CD4-positive, alpha-beta T cell treated with Interleukin-6 for 4 hours (primary cell): ENCODE measurements around the gene SIRPB1.
"Not testable (repeated sequence)": the region's sequence is repeated elsewhere in the genome, so short reads cannot be mapped to it uniquely, and the experiment has no call there.

ENCODE experiments used
- DNase-seq: peaks from one replicate; pipeline ENCODE4 v3.0.0-alpha.2; 2020; ENCODE audit warnings: mixed read lengths

Gene SIRPB1

DNA sequence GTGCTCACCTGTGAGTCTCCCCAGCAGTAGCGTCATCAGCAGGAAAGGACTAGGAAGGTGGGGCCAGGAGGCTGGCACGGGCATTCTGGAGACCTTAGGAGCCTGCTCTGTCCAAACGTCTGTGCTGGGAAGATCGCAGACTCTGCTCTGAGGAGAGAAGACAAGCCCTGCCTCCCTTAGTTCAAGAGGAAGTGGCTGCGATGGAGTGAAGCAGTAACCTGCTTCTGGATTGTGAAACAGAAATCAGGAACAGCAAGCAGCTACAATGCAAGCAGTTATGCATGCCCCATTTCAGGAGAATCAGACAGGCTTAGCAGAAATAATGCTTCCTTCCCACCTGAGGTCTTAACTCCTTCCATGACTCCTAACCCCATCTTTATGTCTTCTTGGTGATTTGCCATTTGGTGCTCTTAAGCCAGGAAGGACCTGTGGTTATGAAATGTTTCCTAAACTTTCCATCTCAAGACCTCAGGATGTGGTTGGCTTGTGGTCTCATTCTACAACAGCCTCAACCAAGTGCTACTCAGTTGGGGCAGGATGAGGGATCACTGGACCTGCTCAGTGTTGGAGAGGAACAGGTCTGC lies at the start of gene SIRPB1:
TSS of gene SIRPB1 (minus strand) at position 149 of the 584 bp plus-strand sequence. CDS start at position 84, 65 bp downstream.
- DNase-seq = peak; percentile 24

GRCh38 chr20:1669304-1669703 lies 49.5 kb upstream of the SIRPB1 start:
- no peak for DNase-seq

GRCh38 chr20:1667502-1668085 lies 47.8 kb upstream of the SIRPB1 start:
- no peak for DNase-seq

DNA sequence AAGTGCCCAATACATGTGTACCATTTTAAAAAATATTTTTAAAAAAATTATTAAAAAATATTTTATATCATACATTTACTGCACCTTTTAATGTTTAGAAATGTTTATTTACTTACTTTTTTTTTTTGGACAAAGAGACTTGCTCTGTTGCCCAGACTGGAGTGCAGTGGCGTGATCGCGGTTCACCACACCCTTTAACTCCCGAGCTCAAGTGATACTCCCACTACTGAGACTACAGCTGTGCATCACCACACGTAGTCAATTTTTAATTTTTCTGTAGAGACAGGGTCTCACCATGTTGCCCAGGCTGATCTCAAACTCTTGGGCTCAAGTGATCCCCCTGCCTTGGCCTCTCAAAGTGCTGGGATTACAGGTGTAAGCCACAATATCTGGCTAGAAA lies 47.0 kb upstream of the SIRPB1 start:
- DNase-seq = peak; percentile 25

- DNase-seq = no peak
Observed at GRCh38 chr20:1665345-1665744, 45.5 kb upstream of the SIRPB1 start.

- DNase-seq = peak; percentile 73
Observed at GRCh38 chr20:1664911-1665310, 45.1 kb upstream of the SIRPB1 start.

GRCh38 chr20:1663917-1664316 lies 44.1 kb upstream of the SIRPB1 start:
- peak; percentile 37 for DNase-seq

GRCh38 chr20:1661542-1662299 lies 41.9 kb upstream of the SIRPB1 start:
- no peak for DNase-seq

DNA sequence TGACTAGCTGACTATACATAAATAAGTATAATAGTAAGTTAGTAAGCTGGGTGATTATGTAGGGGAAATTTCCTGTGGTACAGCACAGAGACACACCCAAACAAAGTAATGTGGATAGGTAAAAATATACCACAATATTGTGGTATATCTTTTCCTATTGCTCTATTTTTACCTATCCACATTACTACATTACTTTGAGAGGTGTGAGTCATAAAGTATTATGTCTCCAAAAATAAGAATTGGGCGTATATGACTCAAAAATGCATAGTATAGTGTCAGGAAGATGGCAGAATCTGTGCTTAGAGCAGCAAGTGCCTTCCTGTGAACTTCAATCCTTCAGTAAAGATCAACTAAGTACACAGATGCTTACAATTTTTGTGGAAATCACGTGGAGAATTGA lies 40.4 kb upstream of the SIRPB1 start:
- DNase-seq = peak; percentile 26

- peak; percentile 54 for DNase-seq
Observed at GRCh38 chr20:1657556-1658334, 37.9 kb upstream of the SIRPB1 start, which contains the start of gene SIRPG. TSS of gene SIRPG (minus strand) at chr20:1657779. CDS start at chr20:1657714, 65 bp downstream.

- no peak for DNase-seq
Observed at GRCh38 chr20:1656844-1657243, 37.0 kb upstream of the SIRPB1 start.

DNA sequence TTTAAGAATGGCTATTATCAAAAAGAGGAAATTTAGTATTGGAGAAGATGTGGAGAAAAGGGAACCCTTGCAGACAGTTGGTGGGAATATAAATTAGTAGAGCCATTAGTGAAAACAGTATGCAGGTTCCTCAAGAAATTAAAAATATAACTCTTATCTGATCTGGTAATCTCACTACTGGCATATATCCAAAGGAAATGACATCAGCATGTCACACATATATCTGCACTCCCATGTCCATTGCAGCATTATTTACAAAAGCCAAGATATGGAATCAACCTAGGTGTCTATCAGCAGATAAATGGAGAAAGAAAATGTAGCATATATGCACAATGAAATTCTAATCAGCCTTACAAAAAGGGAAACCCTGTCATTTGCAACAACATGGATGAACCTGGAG lies 35.2 kb upstream of the SIRPB1 start:
- no peak for DNase-seq

DNA sequence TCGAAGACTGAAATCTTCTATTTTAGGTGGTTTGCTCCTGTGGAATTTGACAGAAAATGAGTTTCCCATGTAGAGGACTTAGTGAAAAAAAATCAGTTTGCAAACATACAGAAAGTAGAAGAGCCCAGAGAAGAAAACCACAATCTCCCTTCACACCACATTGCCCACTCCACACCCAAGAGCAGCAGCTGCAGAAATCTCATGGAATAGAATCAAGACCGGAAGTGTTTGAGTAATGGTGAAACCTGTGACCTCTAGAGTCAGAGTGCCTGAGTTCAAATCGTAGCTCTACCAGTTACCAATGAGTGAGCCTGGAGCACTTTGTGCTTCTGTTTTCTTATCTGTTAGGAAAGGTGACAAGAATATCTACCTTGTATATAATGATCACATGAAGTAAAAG lies 33.2 kb upstream of the SIRPB1 start:
- DNase-seq = no peak

DNA sequence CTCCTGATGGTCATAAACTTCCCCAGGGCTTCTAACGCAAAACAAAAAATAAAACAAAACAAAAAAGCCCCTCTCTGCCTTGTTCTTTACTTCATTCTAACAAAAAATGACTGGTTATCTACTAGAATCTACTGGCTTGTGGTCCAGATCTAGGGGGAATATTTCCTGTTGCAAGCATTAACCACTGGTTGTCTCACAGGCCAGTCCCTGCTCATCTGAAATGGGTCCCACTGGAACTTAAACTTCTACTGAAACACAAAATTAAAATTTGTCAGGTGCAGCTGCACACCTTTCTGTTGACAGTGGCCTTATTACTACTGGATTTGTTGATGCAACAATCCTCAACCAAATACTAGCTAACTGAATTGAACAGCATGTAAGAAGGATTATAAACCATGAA lies 32.3 kb upstream of the SIRPB1 start:
- DNase-seq = no peak

- DNase-seq = peak; percentile 29
Observed at GRCh38 chr20:1651268-1652058, 31.7 kb upstream of the SIRPB1 start.

DNA sequence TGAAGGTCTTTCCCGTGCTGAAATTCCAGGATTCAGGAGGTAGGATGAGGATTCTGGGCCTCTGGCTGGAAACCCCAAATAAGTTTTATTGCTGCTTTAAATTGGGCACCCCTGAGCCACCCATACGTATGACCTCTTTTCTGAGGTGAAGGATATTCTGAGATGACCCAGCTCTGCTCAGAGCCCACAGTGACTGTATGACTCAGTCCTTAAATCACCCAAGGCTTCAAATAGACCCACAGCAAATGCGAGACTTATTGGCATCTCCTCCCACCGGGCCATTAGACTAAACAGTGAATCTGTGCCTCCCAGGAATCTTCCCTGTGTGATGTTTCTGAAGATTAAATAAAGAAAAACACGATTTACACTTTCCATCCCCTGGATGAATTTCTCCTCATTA lies 28.3 kb upstream of the SIRPB1 start:
- no peak for DNase-seq

DNA sequence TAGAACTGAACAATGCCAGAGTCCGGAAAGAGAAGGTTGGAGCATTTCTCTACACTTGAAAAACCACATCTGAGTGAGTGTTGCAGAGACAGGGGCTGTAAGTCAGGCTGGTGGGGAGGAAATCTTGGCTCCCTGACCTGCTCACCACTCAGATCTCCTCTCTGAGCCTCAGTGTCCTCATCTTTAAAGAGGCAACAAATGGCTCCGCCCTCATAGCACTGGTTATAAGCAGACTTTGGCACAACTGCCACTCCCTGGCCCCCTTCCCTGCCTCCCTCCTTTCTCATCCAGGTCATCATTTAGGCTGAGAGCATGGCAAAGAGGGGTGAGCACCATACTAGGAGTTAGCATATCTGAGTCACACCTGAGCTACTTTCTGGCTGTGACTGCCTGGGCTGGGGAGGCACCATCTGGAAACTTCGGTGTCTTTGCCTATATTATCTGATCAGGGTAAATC lies 27.2 kb upstream of the SIRPB1 start:
- peak; percentile 23 for DNase-seq

DNA sequence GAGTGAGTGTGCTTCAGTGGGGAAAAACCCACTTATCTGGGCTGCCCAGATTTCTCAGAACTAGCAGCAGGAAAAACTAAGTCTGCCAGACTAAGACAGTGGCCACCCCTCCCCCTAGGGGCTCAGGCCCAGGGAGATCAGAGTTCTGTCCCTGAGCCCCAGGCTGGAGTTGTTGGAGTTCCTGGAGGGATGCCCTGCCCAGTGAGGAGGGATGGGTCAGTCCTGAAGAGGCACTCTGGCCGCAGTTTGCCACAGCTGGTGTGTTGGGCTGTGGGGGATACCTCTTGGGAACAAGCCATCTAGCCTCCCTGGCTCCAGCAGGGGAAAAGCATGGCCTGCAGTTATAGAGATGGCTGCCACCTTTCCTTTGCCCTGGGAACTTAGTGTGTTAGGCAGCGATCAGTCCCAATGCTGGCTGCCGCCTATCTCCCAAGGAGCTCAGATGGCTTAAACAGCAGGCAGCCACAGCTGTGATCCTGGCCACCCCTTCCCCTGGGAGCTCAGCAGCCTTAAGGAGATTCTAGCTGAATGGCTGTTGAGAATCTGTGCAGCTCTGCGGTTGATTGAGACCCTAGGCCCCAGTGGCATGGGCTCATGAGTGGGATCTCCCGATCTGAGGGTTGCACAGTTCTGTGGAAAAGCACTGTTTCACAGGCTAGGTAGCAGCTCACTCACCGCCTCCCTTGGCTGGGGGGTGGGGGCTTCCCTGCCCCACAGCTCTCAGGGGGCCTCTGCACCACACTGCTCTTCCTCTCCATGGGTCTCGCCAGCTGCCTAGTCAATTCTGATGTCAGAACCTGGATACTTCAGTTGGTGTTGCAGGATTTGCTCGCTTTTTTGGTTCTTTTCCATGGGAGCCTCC lies 24.5 kb upstream of the SIRPB1 start:
- DNase-seq = no peak

DNA sequence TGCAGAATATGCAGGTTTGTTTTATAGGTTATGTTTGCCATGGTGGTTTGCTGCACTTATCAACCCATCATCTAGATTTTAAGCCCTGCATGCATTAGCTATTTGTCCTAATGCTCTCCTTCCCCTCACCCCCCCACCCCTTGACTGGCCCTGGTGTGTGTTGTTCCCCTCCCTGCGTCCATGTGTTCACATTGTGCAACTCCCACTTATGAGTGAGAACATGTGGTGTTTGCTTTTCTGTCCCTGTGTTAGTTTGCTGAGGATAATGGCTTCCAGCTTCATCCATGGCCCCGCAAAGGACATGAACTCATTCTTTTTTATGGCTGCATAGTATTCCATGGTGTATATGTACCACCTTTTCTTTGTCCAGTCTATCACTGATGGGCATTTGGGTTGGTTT lies 18.8 kb upstream of the SIRPB1 start:
- DNase-seq = not testable (repeated sequence)

DNA sequence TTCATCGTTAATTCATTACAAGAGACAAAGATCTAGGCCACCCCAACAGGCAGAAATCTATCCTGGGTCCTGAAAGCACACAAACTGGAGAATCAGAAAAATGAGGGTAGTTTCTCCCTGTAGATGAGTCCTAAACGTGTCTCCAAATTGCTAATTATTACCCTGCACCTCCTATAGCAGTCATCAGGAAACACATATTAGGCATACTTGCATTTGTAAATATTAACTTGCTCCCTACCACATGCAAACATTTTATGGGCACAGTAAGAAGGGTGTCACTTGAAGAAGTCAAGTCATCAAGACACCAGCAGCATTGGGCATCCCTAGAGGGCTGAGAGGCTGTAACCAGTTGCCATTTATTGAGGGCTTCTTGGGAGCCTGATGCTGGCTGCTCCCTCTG lies 17.9 kb upstream of the SIRPB1 start:
- no peak for DNase-seq

DNA sequence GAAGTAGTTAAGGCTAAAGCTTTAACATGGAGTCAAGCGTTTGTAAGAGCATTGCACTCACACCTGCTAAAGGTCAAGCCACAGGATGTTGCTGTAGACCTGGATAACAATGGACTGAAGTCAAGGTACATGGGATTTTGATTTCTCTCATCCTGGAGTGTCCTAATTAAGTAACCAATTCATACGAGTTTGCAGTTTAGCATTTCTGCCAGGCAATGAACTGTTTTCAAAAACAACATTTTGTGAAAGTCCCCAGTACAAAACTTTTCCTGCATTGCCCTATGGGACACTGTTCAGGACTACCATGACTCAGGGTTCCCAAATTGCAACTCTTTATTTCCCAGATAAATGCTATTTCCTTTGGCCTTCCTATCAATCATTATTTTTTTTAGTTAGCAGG lies 17.4 kb upstream of the SIRPB1 start:
- no peak for DNase-seq
